ENCODE results near the gene MAGI1. TPM values are rescaled to one million over a fixed set of nuclear protein-coding genes. Genes with fewer than 3 reads are reported as not detected.
A peak's percentile ranks its signal among the peaks of the same experiment; 100 is the strongest.
"Not testable (repeated sequence)": the region's sequence is repeated elsewhere in the genome, so short reads cannot be mapped to it uniquely, and the experiment has no call there.

Gene MAGI1
- total RNA-seq, 1 donor from 2014 or later: 47.1 TPM

GRCh38 chr3:65867463-65868210, 171.1 kb downstream of the MAGI1 start:
- H3K36me3 ChIP-seq: no peaks in the 10 kb centered on the region
- H3K4me3 ChIP-seq: no peak overlapping the region
- no peaks in the 10 kb centered on the region for H3K27me3 ChIP-seq
- no peak for TF ChIP-seq CTCF (IDR thresholded peaks at IDR 0.05)
- TF ChIP-seq POLR2AphosphoS5 (IDR thresholded peaks at IDR 0.05; ENCODE audit: insufficient read depth in 1 of 2, low read depth in 1 of 2): no peak
- TF ChIP-seq POLR2A (IDR thresholded peaks at IDR 0.05): no peak
- no peaks in the 10 kb centered on the region for H3K9me3 ChIP-seq
- intact Hi-C loops (cut with DNase I): no loop called here
- H3K4me1 ChIP-seq: no peaks in the 10 kb centered on the region
- H3K27ac ChIP-seq: no peak overlapping the region
- DNase-seq (ENCODE audit: extremely low spot score in 2 of 2): peak in 1 of 2 donors; percentile 64

GRCh38 chr3:65864357-65864904, 174.3 kb downstream of the MAGI1 start:
- TF ChIP-seq POLR2A (IDR thresholded peaks at IDR 0.05) (no peak), POLR2AphosphoS5 (IDR thresholded peaks at IDR 0.05; ENCODE audit: insufficient read depth in 1 of 2, low read depth in 1 of 2) (no peak), CTCF (IDR thresholded peaks at IDR 0.05) (no peak)
- Histone ChIP-seq H3K9me3 (no peaks in the 10 kb centered on the region), H3K36me3 (no peaks in the 10 kb centered on the region), H3K4me1 (no peaks in the 10 kb centered on the region), H3K4me3 (no peak overlapping the region), H3K27me3 (no peaks in the 10 kb centered on the region), H3K27ac (no peak overlapping the region)
- DNase-seq (ENCODE audit: extremely low spot score in 2 of 2): no peak
- intact Hi-C loops (cut with DNase I): no loop called here

GRCh38 chr3:65861718-65862117, 177.0 kb downstream of the MAGI1 start:
- TF ChIP-seq POLR2AphosphoS5 (IDR thresholded peaks at IDR 0.05; ENCODE audit: insufficient read depth in 1 of 2, low read depth in 1 of 2): no peak
- no peak for TF ChIP-seq POLR2A (IDR thresholded peaks at IDR 0.05)
- no peak for TF ChIP-seq CTCF (IDR thresholded peaks at IDR 0.05)

GRCh38 chr3:65859612-65860011, 179.1 kb downstream of the MAGI1 start:
- H3K9me3 ChIP-seq; H3K27me3 ChIP-seq; H3K36me3 ChIP-seq; DNase-seq (ENCODE audit: extremely low spot score in 2 of 2); intact Hi-C loops (cut with DNase I); H3K4me1 ChIP-seq; H3K4me3 ChIP-seq; H3K27ac ChIP-seq: not testable (repeated sequence)

More at GRCh38 chr3:65861718-65862117, 177.0 kb downstream of the MAGI1 start:
- H3K27me3 ChIP-seq: no peaks in the 10 kb centered on the region
- no peaks in the 10 kb centered on the region for H3K9me3 ChIP-seq
- H3K36me3 ChIP-seq: no peaks in the 10 kb centered on the region
- intact Hi-C loops (cut with DNase I): no loop called here
- no peak overlapping the region for H3K27ac ChIP-seq
- DNase-seq (ENCODE audit: extremely low spot score in 2 of 2): no peak
- no peak overlapping the region for H3K4me3 ChIP-seq
- H3K4me1 ChIP-seq: no peaks in the 10 kb centered on the region

- no peak overlapping the region for H3K27ac ChIP-seq
- DNase-seq (ENCODE audit: extremely low spot score in 2 of 2): no peak
- H3K27me3 ChIP-seq: no peaks in the 10 kb centered on the region
- no peaks in the 10 kb centered on the region for H3K9me3 ChIP-seq
- intact Hi-C loops (cut with DNase I): no loop called here
- H3K4me3 ChIP-seq: no peak overlapping the region
- TF ChIP-seq POLR2AphosphoS5 (IDR thresholded peaks at IDR 0.05; ENCODE audit: insufficient read depth in 1 of 2, low read depth in 1 of 2) (no peak), POLR2A (IDR thresholded peaks at IDR 0.05) (no peak), CTCF (IDR thresholded peaks at IDR 0.05) (no peak)
- peaks cover 3% of the 10 kb centered on the region for H3K4me1 ChIP-seq
- H3K36me3 ChIP-seq: no peaks in the 10 kb centered on the region
These were observed 180.0 kb downstream of the MAGI1 start for GRCh38 chr3:65858749-65859148.

Data from vagina (tissue), 2 donors.